ENCODE measurements around the gene RFNG.

DNA sequence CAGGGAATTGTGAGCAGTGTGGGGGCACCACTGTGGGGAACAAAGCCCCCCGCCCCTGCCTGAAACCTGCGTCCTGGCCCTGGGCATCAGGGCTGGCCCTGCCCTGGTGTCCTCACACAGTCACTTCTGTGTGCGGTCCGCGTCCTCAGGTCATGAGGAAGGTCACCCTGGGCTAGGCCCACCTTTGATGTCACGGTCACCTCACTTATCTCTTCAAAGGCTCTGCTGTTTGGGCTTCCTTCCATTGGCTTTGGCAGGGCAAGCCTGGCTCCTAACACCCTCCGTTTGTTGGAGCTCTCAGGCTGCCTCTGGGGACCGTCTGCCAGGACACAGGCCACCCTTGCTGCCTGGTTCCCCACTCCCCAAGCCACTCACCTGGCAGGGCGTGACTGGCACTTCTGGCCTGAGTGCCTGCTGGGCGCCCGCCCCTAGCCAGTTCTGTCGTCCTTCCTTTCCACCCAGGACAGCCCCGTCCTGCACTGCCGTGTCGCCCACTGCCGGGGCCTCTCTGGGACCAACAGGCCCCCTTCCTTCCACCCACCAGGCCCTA lies 37.8 kb downstream of the RFNG start:
- TF ChIP-seq, protein P1, sequence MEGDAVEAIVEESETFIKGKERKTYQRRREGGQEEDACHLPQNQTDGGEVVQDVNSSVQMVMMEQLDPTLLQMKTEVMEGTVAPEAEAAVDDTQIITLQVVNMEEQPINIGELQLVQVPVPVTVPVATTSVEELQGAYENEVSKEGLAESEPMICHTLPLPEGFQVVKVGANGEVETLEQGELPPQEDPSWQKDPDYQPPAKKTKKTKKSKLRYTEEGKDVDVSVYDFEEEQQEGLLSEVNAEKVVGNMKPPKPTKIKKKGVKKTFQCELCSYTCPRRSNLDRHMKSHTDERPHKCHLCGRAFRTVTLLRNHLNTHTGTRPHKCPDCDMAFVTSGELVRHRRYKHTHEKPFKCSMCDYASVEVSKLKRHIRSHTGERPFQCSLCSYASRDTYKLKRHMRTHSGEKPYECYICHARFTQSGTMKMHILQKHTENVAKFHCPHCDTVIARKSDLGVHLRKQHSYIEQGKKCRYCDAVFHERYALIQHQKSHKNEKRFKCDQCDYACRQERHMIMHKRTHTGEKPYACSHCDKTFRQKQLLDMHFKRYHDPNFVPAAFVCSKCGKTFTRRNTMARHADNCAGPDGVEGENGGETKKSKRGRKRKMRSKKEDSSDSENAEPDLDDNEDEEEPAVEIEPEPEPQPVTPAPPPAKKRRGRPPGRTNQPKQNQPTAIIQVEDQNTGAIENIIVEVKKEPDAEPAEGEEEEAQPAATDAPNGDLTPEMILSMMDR (IDR thresholded peaks at IDR 0.05): no peak
- TF ChIP-seq RFX5 (IDR thresholded peaks at IDR 0.05): no peak
- TF ChIP-seq PHF8 (IDR thresholded peaks at IDR 0.05; ENCODE audit: borderline replicate concordance, low read depth): no peak
- TF ChIP-seq ESRRA (IDR thresholded peaks at IDR 0.05; ENCODE audit: borderline replicate concordance, low read length): no peak
- TF ChIP-seq, protein P2, sequence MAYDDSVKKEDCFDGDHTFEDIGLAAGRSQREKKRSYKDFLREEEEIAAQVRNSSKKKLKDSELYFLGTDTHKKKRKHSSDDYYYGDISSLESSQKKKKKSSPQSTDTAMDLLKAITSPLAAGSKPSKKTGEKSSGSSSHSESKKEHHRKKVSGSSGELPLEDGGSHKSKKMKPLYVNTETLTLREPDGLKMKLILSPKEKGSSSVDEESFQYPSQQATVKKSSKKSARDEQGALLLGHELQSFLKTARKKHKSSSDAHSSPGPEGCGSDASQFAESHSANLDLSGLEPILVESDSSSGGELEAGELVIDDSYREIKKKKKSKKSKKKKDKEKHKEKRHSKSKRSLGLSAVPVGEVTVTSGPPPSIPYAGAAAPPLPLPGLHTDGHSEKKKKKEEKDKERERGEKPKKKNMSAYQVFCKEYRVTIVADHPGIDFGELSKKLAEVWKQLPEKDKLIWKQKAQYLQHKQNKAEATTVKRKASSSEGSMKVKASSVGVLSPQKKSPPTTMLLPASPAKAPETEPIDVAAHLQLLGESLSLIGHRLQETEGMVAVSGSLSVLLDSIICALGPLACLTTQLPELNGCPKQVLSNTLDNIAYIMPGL (CRISPR knock-in tag; IDR thresholded peaks at IDR 0.05; ENCODE audit: borderline replicate concordance): no peak
- TF ChIP-seq MYC (IDR thresholded peaks at IDR 0.05; ENCODE audit: borderline replicate concordance, low read length): no peak
- TF ChIP-seq SMC3 (IDR thresholded peaks at IDR 0.05): no peak
- TF ChIP-seq, protein P3, sequence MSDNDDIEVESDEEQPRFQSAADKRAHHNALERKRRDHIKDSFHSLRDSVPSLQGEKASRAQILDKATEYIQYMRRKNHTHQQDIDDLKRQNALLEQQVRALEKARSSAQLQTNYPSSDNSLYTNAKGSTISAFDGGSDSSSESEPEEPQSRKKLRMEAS (IDR thresholded peaks at IDR 0.05): no peak
- TF ChIP-seq EHMT2 (IDR thresholded peaks at IDR 0.05; ENCODE audit: low read depth): no peak
- TF ChIP-seq JUNB (IDR thresholded peaks at IDR 0.05): no peak
- no peak for TF ChIP-seq HDAC2 (IDR thresholded peaks at IDR 0.05)
- no peak for TF ChIP-seq CEBPB (IDR thresholded peaks at IDR 0.05)
- no peak for TF ChIP-seq HEYL (CRISPR knock-in tag; IDR thresholded peaks at IDR 0.05)
- no peak for TF ChIP-seq POLR2A (IDR thresholded peaks at IDR 0.05; ENCODE audit: low read length)

All from A549 (cell line).